Fibroblast of pulmonary artery (primary cell): ENCODE data around the gene CLASP1.

Experiments used
- DNase-seq: peaks from one replicate; pipeline ENCODE4 v3.0.0-alpha.2; 2010; ENCODE audit warnings: low read depth
- H3K4me3 ChIP-seq: replicated peaks from 2 replicates; pipeline ENCODE4 v1.5.1; 2011; ENCODE audit warnings: low read depth, mild to moderate bottlenecking, control low read depth, low read length, moderate library complexity
- TF ChIP-seq, protein P1 (sequence below): IDR thresholded peaks from 2 replicates; pipeline ENCODE4 v1.5.1; 2011; ENCODE audit warnings: mild to moderate bottlenecking, control low read depth, low read length, inconsistent platforms; ENCODE audit errors: missing control alignments

Gene CLASP1

DNA sequence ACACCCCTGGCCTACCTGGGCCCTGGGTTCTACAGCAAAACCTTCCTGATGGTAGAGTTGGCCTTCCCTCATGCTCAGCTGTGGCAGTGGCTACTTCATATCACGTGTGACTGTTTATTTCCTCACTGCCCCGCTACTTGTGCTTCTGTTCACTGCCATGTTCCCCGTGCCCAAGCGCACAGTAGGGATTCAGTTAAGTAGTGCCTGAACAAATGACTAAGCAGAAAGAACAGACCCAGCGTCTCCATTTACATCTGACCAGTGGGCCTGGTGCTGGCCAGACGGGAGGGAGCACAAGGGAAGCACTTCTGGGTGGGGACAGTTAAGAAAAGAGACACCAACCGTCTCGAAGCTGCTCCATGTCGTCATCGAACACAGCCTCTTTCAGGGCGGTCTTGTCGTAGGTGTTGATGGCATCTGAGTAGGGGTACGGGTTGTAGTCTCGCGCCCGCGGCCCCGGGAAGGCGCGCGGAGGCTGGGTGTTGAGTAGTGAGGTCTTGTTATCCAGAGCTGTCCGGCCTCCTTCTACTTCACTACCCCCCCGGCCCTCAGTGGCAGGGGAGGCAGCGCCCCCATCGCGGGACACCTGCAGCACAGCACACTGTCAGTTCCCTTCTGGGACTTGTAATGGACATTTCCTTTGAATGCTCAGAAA, 281.9 kb downstream of the CLASP1 start:
- no peak overlapping the region for H3K4me3 ChIP-seq
- TF ChIP-seq, protein P1, sequence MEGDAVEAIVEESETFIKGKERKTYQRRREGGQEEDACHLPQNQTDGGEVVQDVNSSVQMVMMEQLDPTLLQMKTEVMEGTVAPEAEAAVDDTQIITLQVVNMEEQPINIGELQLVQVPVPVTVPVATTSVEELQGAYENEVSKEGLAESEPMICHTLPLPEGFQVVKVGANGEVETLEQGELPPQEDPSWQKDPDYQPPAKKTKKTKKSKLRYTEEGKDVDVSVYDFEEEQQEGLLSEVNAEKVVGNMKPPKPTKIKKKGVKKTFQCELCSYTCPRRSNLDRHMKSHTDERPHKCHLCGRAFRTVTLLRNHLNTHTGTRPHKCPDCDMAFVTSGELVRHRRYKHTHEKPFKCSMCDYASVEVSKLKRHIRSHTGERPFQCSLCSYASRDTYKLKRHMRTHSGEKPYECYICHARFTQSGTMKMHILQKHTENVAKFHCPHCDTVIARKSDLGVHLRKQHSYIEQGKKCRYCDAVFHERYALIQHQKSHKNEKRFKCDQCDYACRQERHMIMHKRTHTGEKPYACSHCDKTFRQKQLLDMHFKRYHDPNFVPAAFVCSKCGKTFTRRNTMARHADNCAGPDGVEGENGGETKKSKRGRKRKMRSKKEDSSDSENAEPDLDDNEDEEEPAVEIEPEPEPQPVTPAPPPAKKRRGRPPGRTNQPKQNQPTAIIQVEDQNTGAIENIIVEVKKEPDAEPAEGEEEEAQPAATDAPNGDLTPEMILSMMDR = no peak

DNA sequence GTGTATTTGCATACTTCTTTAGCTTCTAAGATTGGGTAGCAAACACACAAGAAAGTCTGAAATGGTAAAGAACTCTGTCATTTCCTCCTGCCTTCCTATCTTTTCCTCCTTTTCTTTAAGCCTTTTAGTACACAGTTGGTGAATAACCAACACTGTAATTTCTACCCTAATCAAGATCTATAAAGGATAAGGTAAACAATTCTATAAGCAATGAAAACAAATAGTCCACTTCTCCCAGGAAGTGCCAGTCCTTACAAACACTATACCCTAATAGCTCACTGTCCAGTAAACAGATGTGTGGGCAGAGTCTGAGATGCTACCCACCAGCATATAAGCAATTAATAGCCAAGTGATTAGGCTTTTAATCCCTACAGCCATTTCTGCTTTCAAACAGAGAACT, 283.2 kb downstream of the CLASP1 start:
- TF ChIP-seq, protein P1 = no peak
- DNase-seq = no peak
- no peak overlapping the region for H3K4me3 ChIP-seq

More for the DNA sequence above, 281.9 kb downstream of the CLASP1 start:
- no peak for DNase-seq

DNA sequence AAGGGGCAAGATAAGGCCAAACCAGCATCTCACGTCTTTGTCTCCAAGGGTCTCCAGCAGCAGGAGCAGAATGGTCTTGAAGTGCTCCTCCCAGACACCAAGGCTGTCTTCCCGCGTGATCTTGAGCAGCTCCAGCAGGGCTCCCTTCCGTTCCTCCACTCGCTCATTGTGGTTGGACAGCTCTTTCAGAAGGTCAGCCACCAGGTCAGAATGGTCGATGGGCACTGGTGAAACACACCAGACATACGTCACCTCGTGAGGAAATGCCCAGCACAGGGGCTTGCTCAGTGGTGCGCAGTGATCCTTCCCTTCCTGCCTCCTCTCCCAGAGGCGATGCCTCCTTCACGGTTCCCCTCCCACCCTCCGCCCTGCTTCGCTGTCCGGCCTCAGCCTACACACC, 284.2 kb downstream of the CLASP1 start:
- TF ChIP-seq, protein P1 = no peak
- no peak for DNase-seq
- H3K4me3 ChIP-seq = no peak overlapping the region

DNA sequence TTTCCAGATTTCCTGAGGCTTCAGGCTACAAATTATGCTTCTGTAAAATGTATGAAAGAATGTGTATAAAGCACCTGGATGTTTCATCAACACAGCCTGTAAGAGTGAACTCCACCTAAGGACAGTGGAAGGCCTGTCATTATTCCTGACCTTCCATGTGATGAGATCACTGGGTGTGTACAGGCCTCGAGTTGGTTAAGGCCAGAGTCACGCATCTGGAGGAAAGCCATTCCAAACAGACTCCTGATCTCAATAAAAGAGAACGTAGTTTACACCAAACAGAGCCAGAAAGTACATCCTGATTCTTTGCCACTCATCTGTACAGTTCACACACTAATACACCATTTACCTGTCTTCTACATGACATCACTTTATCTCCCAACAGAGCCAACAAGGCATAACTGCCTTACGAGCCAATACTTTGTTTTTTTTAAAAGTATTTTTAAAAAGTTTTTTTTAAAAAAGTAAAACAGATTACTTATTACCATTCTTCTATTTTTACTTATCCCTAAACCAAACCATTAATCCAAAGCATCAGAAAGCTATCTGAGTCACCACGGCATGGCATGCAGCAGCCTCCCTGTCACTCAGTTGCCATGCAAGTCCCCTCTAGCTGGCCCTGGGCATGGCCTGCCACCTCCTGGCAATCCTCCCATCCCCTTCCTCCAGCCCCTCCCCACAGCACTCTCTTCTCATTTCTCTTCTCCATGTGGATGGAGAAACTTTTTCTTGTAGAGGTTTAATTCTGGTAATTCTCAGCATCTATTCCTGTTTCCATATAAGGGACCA, 285.4 kb downstream of the CLASP1 start:
- H3K4me3 ChIP-seq = no peak overlapping the region
- TF ChIP-seq, protein P1 = no peak
- DNase-seq = peak; percentile 50

DNA sequence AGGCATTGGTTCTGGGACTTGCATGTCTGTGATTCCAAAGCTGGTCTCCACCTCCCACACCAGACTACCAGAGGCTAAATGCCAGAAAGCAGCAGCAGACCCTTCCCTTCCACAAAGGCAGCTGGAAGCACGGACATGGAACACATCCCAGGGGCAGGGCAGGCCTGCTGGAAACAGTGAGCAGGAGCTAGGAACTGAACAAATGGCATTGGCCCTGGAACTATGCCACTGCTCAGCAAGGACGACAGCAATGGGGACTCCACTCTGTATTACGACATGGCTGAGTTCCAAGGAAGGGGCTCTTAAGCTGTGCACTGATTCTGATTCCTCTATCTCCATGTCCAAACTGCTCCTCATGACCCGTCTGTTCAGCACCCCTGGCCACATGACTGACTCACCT, 286.5 kb downstream of the CLASP1 start:
- TF ChIP-seq, protein P1 = no peak
- no peak for DNase-seq
- no peak overlapping the region for H3K4me3 ChIP-seq

DNA sequence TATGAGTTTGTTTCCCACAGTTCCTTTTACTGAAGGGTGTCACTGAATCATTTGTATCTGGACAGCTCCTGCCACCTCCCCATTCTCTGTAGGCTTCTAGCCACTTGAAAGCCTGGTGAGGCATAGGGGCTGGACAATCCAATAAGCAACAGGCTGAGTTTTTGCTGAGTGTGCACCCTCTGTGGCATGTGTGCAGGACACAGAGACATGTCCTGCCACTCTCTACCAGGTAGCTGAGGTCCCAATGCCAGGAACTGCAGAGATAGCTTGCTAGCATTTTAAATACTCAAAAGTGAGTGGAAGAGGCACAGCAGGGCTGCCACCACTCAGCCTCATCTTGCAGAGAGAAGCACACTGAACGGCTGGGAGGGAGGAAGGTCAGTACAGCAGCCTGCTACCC, 287.0 kb downstream of the CLASP1 start:
- no peak for DNase-seq
- TF ChIP-seq, protein P1 = no peak
- H3K4me3 ChIP-seq = no peak overlapping the region
